K562 (cell line): ENCODE results near the gene MADD. TPM values are rescaled to one million over a fixed set of nuclear protein-coding genes. Genes with fewer than 3 reads are reported as not detected.

Experiments
- BRD4 ChIP-seq: fragments of 200-600 bp; sonication (generic); IDR thresholded peaks from 2 replicates; pipeline ENCODE4 v1.6.1; 2017; ENCODE audit warnings: inconsistent platforms
- CSDE1 ChIP-seq, 2 experiments: fragments of 450-650 bp; IDR thresholded peaks; 2 replicates each; pipeline ENCODE4 v1.6.1; 2016; ENCODE audit warnings: mild to moderate bottlenecking in 1 of 2
- CUX1 ChIP-seq: fragments of 200-800 bp; sonication (Bioruptor generic); IDR thresholded peaks from 2 replicates; pipeline ENCODE4 v1.6.1; 2016; ENCODE audit warnings: missing genetic modification characterization, missing compliant biosample characterization
- E2F6 ChIP-seq, 2 experiments: IDR thresholded peaks; 2 replicates each; pipeline ENCODE4 v1.6.1; 2011; ENCODE audit warnings: borderline replicate concordance in 1 of 2, control low read depth in 1 of 2, low read depth in 1 of 2, low read length in 1 of 2, mild to moderate bottlenecking in 1 of 2, mixed read lengths in 1 of 2, moderate library complexity in 1 of 2; ENCODE audit not compliant: insufficient read depth in 1 of 2, insufficient read length in 1 of 2, poor library complexity in 1 of 2, severe bottlenecking in 1 of 2; ENCODE audit errors: extremely low read depth in 1 of 2
- ELK1 ChIP-seq: sonication (generic); formaldehyde crosslinking; IDR thresholded peaks from 2 replicates; pipeline ENCODE4 v1.8.1; 2022; ENCODE audit warnings: missing genetic modification reagents
- FOXJ3 ChIP-seq: sonication (generic); formaldehyde crosslinking; IDR thresholded peaks from 2 replicates; pipeline ENCODE4 v1.4.0; 2020; ENCODE audit warnings: mild to moderate bottlenecking, missing genetic modification reagents
- HDAC1 ChIP-seq, 2 experiments: fragments of 450-650 bp; IDR thresholded peaks; 2 replicates each; pipeline ENCODE4 v1.6.1; 2016 to 2017; ENCODE audit warnings: inconsistent platforms in 1 of 2, mild to moderate bottlenecking in 1 of 2, moderate library complexity in 1 of 2
- HES1 ChIP-seq: fragments of 450-650 bp; IDR thresholded peaks from 2 replicates; pipeline ENCODE4 v1.6.1; 2016; ENCODE audit warnings: low read depth, mild to moderate bottlenecking, moderate library complexity
- HNRNPUL1 ChIP-seq: fragments of 200-400 bp; formaldehyde crosslinking; IDR thresholded peaks from 2 replicates; pipeline ENCODE4 v1.6.1; 2017; ENCODE audit warnings: low read length
- MAFK ChIP-seq: IDR thresholded peaks from 2 replicates; pipeline ENCODE4 v1.6.1; 2011; ENCODE audit warnings: low read length, improper control_type of control experiment
- NFIX ChIP-seq: fragments of 250-450 bp; sonication (Bioruptor Pico); IDR thresholded peaks from 2 replicates; pipeline ENCODE4 v1.4.0; 2020; ENCODE audit warnings: low read depth, mild to moderate bottlenecking, moderate library complexity
- U2AF1 ChIP-seq: fragments of 200-400 bp; formaldehyde crosslinking; optimal IDR thresholded peaks from 2 replicates; pipeline ENCODE3; 2017; ENCODE audit warnings: mild to moderate bottlenecking, low read depth, low read length, moderate library complexity
- ZNF175 ChIP-seq: fragments of 200-800 bp; sonication (Bioruptor generic); IDR thresholded peaks from 2 replicates; pipeline ENCODE4 v1.6.1; 2016; ENCODE audit warnings: low read depth, mild to moderate bottlenecking, missing genetic modification characterization, missing compliant biosample characterization
- ZNF282 ChIP-seq: sonication (generic); formaldehyde crosslinking; IDR thresholded peaks from 2 replicates; pipeline ENCODE4 v1.8.1; 2023; ENCODE audit warnings: missing genetic modification reagents
- ZNF395 ChIP-seq: fragments of 200-800 bp; sonication (Bioruptor generic); IDR thresholded peaks from 2 replicates; pipeline ENCODE4 v1.6.1; 2017; ENCODE audit warnings: missing genetic modification characterization, missing compliant biosample characterization
- ZNF764 ChIP-seq: fragments of 250-450 bp; sonication (Bioruptor Pico); IDR thresholded peaks from 2 replicates; pipeline ENCODE4 v1.4.0; 2020; ENCODE audit warnings: low read depth, mild to moderate bottlenecking, moderate library complexity
- ZNF79 ChIP-seq: fragments of 250-450 bp; sonication (Bioruptor Pico); IDR thresholded peaks from 2 replicates; pipeline ENCODE4 v1.4.0; 2020; ENCODE audit warnings: low read depth, mild to moderate bottlenecking, moderate library complexity
- polyA plus RNA-seq, 8 experiments: library from polyadenylated mRNA; depleted of rRNA in 4 of 8; stranded (reverse) in 5 of 8; unstranded in 3 of 8; fragments of >200 nt; fragmentation: Nextera tagmentation in 2 of 8; fragmentation: Illumina TruSeq in 1 of 8; extraction: Ambion mirVana in 2 of 8; extraction: Trizol in 1 of 8; gene quantifications; 2 replicates each; pipeline versions ENCODE4 v1.2.1 to v1.2.3, GENCODE V29; 2011 to 2014; ENCODE audit warnings: inconsistent platforms in 1 of 8, missing spikeins in 1 of 8
- total RNA-seq, 7 experiments: library from RNA; depleted of rRNA in 6 of 7; stranded (reverse); fragments of >200 nt in 6 of 7; fragmentation: Illumina TruSeq in 2 of 7; extraction: Trizol in 2 of 7; gene quantifications; 2 replicates each; pipeline versions ENCODE4 v1.2.1 to v1.2.3, GENCODE V29; 2011 to 2021; ENCODE audit warnings: low replicate concordance in 1 of 7

Gene MADD
- total and polyA plus RNA-seq, 9 of the 15 experiments (the other 6 are each of a cell fraction or from before 2014, with no cell fraction given): 0.68 to 57.6 (median 33.6) TPM

- TF ChIP-seq ELK1 (CRISPR knock-in tag) (no peak), FOXJ3 (no peak), CUX1 (no peak), E2F6 (IDR thresholded peaks at IDR 0.05; ENCODE audit: borderline replicate concordance in 1 of 2, extremely low read depth in 1 of 2, insufficient read depth in 1 of 2, insufficient read length in 1 of 2, low read depth in 1 of 2, low read length in 1 of 2, poor library complexity in 1 of 2, severe bottlenecking in 1 of 2) (no peak), HNRNPUL1 (no peak), CSDE1 (IDR thresholded peaks at IDR 0.05) (no peak), ZNF764 (CRISPR knock-in tag) (no peak), MAFK (no peak), HES1 (no peak), ZNF175 (CRISPR knock-in tag) (0 out of 2 replicates have a peak, but pooled peaks have one; percentile 30), ZNF282 (CRISPR knock-in tag) (no peak), U2AF1 (no peak), ZNF79 (CRISPR knock-in tag) (no peak), HDAC1 (IDR thresholded peaks at IDR 0.05) (no peak), ZNF395 (no peak), BRD4 (no peak), NFIX (CRISPR knock-in tag) (no peak)
These were observed 12.2 kb upstream of the MADD start, which contains the start of gene NR1H3 (continued) for GRCh38 chr11:47257517-47258316.
